Ammon's horn (tissue), 1 donor: ENCODE results near the gene LTF.
"Not testable (repeated sequence)": the region's sequence is repeated elsewhere in the genome, so short reads cannot be mapped to it uniquely, and the experiment has no call there.

Source experiments
- DNase-seq: peaks from one replicate; pipeline ENCODE4 v3.0.0-alpha.2; 2016; ENCODE audit warnings: low spot score

LTF gene

GRCh38 chr3:46464326-46465195 lies at the start of gene LTF:
Gene LTF (minus strand): TSS chr3:46464905. CDS start chr3:46464867, 38 bp downstream.
- no peak for DNase-seq

DNA sequence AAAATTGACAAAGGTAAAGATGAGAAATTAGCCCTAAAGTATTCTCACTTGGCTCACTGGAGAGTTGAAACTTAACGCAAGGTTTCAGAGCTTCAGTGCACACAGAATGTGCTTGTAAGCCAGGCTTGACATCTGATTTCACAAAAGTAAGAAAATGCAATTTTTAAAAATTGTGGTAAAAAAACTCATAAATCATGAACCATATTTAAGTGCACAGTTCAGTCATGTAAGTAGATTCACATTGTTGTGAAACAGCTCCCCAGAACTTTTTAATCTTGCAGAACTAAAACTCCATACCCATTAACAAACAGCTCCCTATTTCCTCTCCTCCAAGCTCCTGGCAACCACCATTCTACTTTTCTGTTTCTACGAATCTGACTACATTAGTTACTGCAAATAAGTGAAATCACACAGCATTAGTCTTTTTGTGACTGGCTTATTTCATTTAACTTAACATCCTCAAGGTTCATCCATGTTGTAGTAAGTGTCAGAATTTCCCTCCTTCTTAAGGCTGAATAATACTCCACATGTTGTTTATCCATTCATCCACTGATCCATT lies 47.6 kb upstream of the LTF start:
- no peak for DNase-seq

- DNase-seq, result no peak
These were observed 45.0 kb upstream of the LTF start for GRCh38 chr3:46509661-46510187.

GRCh38 chr3:46508850-46509591 lies 44.3 kb upstream of the LTF start:
- no peak for DNase-seq

DNA sequence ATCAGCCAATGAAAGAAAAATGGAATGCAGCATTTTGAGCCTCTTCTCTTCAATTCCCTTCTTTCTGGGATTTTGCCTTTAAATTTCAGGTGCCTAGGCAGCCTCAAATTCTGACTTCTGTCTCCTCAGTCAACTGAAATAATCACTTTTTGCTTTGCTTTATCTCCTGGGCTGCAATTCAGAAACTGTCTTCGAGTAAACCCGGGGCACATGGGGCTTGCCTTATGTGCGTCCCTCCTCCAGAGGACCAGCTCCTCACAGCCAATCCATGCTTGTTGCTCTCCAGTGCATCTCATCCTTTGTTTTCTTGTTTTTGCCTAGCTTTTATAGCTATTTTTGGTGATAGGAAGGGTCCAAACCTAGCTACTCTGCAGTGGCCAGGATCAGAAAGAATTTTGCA lies 41.8 kb upstream of the LTF start:
- no peak for DNase-seq

DNA sequence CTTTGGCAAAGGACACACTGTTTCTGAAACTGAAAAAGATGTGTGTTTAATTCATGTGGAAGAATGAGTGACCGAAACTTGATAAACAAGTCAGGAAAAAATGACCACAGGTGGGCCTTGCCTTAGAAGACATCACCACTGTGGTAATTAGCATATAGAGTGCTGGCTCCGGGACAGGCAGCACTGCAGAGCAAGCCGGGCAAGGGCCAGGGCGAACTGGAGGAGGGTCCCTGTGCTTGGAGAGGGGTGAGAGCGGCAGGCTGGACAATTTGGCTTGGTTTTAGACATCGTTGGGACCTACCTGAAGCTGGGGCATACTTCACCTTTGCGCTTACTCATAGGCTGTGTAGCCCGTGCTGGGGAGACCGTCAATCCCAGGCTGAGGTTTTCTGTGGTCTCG lies 41.2 kb upstream of the LTF start:
- DNase-seq, result no peak

DNA sequence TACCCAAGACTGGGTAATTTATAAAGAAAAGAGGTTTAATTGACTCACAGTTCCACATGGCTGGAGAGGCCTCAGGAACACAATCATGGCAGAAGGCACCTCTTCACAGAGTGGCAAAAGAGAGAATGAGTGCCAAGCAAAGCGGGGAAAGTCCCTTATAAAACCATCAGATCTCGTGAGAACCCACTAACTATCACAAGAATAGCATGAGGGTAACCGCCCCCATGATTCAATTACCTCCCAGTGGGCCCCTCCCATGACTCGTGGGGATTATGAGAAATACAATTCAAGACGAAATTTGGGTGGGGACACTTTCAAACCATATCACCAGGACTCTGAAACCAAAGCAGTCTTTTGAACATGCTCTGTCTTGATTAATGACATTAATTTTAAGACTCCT lies 40.1 kb upstream of the LTF start:
- no peak for DNase-seq

DNA sequence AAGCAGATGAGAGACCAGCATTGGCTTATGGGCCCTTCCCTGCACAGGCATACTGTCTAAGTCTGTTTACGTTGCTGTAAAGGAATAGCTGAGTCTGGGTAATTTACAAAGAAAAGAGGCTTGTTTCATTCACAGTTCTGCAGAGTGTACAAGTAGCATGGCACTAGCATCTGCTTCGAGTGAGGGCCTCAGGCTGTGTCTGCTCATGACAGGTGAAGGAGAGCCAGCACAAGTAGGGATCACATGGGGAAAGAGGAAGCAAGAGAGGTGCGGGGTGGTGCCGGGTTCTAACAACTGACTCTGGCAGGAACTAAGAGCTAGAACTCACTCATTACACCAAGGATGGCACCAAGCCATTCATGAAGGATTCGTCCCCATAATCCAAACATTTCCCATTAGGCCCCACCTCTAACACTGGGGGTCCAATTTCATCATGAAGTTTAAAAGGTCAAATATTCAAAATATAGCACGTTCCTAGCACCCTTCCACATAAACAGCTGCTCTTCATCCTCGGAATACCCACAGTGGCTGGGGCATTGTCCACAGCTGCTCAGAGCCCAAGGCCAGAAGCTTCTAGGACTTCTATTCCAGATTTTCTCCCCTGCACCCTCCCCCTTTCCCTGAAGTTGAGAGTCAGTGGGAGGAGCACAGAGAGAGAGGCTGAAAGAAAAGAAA lies 38.6 kb upstream of the LTF start:
- no peak for DNase-seq

DNA sequence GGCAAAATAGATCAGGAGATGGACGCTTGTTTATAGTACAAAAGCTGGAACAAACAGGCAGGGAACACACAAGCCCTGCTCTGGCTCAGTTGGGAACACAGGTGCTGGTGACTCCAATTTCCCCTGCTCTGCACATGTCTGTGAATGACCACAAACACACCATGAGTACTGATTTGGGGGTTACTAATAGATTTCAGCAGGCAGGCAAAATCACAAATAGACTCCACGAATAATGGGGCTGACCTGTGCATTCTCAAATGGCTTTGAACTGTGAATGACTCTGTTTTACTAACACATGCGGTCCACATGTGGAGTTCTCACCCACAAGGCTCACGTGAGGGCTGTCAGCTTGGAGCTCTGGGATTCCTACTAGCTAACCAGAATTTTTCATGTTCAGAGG lies 37.0 kb upstream of the LTF start:
- DNase-seq, result no peak

DNA sequence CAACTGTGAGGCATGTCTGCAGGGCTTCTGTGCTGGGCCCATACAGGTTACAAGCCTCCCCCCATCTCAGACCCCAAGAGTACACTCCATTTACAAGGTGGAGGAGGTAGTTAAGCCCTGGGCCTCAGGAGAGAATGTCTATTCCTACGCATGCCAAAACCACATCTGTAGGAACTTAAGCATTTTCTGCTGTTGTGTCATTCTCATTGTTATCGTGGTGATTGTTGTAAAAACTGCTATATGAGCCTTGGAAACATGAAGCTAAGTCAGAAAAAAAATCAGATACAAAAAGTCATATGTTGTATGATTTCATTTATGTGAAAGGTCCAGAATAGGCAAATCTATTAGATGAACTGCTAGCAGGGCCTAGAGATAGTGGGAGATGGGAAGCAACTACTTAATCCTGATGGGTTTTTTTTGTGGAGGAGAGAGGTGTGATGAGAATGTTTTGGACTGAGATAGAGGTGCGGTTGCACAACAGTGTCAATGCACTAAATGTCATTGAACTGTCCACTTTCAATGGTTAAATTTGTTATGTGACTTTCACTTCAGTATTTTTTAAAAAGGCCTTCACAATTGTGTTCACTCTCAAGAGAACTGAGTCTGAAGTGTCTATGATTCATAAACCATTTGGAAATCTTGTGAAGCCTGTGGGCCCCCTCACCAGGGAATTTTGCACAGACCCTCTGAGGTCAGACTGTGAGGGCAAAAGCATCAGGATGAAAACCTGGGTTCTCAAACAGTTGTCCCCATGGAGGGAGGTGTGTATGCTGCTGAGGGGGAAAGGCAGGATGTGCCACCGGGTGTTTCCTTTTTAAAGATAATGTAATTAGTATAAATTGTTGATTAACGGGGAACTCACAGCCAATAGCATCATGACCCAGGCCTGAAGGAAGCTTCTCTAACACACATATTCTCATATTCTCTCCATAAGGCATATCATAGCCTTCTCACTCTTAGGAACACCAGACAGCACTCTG lies 36.2 kb upstream of the LTF start:
- DNase-seq, result no peak

- DNase-seq, result no peak
These were observed 34.3 kb upstream of the LTF start for GRCh38 chr3:46498916-46499519.

GRCh38 chr3:46497556-46498265 lies 33.0 kb upstream of the LTF start, which contains the start of gene RTP3:
Gene RTP3 (plus strand): TSS chr3:46497976. CDS start chr3:46498063, 87 bp downstream.
- DNase-seq, result no peak

DNA sequence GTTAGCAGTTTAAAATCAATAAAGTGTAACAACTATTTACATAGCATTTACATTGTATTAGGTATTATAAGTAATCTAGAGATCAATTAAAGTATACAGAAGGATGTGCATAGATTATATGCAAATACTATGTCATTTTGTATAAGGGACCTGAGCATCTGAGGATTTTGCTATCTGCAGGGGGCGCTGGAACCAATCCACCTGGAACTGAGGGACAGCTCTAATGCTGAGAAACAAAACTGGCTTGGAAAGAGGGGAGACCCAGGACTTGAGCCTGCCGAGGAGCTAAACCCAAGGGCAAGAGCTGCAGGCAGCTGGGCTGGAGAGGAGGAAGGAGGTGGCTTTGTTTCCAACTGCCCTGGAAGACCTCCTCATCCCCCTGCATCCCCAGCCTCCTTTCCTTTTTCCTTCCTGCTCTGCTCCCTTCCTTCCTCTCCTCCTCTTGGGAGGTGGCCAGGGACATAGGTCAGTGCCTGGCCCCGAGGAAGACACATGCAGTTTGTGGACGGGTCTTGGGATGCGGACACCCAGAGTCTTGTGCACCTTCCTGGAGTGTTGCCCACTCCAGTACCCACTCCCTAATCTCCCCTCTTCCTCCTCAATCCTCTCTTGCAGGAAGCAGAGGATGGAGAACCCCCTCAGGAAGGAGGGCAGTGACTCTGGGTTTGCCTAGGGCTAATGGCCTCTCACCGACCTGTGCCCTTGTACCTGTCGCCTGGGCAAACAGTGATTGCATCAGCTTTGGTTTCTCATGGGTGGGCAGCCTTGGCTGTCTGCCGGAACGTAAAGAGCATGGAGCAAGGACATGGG lies 32.2 kb upstream of the LTF start:
- DNase-seq, result no peak

DNA sequence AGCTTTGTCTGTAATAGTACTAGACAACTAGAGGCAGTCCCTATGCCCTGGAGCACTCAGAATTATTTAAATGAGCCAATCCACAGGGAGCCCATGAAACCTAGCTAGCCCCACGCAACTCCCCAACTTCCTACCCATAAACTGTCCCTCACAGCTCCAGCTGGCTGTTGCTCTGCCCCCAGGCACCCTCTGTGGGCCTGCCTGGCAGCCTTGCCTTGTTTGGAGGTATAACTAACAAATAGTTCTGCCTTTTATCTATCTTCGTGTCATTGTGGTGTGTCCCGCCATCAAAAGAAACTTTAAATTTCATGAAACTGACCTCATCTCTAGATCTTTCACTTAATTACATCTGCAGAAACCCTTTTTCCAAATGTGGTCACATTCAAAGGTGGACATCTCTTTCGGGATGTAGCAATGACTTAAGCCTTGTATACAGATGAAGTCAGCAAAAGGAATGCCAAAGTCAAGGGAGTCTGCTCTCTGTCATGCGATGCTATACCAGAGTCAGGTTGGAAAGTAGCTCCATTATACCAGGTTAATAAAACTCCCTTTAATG lies 31.3 kb upstream of the LTF start:
- DNase-seq, result no peak

GRCh38 chr3:46494491-46494890 lies 29.8 kb upstream of the LTF start:
- DNase-seq, result not testable (repeated sequence)

GRCh38 chr3:46492890-46493547 lies 28.3 kb upstream of the LTF start:
- no peak for DNase-seq

- no peak for DNase-seq
These were observed 26.7 kb upstream of the LTF start for GRCh38 chr3:46491089-46492070.
